Measurements from ENCODE around the gene COLEC12.

- TF ChIP-seq CTCF (IDR thresholded peaks at IDR 0.05; ENCODE audit: insufficient read depth, low read depth, low read length) (no peak), EZH2 (IDR thresholded peaks at IDR 0.05; ENCODE audit: insufficient read depth, low read length) (no peak)
Observed at GRCh38 chr18:549967-550366, 49.5 kb upstream of the COLEC12 start.
